Neural cell (in vitro differentiated cells): Measurements from ENCODE around the gene FAF1. TPM values are rescaled to one million over a fixed set of nuclear protein-coding genes. Genes with fewer than 3 reads are reported as not detected.

Experiments
- H2AFZ ChIP-seq: fragments of 200-600, 300-800 bp; sonication (generic), shearing (Covaris generic); 2 replicates; pipeline ENCODE4 v1.6.0; 2014; ENCODE audit warnings: low read depth, mild to moderate bottlenecking, antibody characterized with exemption, low read length, moderate library complexity
- H3F3A ChIP-seq: fragments of 200-600 bp; shearing (Covaris generic); 2 replicates; pipeline ENCODE4 v1.6.1; 2016; ENCODE audit warnings: mild to moderate bottlenecking, moderate library complexity, mixed read lengths, antibody characterized with exemption, low read length; ENCODE audit not compliant: insufficient read depth, poor library complexity, severe bottlenecking
- H3K27ac ChIP-seq: fragments of 200-600, 300-800 bp; sonication (generic), shearing (Covaris generic); 2 replicates; pipeline ENCODE4 v1.5.1; 2014; ENCODE audit warnings: mild to moderate bottlenecking, low read length, moderate library complexity
- H3K27me3 ChIP-seq: fragments of 300-800, 200-600 bp; sonication (generic), shearing (Covaris generic); 2 replicates; pipeline ENCODE4 v1.6.0; 2014; ENCODE audit warnings: mild to moderate bottlenecking, low read depth, low read length, moderate library complexity; ENCODE audit not compliant: insufficient read depth
- H3K36me3 ChIP-seq: fragments of 300-800, 200-600 bp; sonication (generic), shearing (Covaris generic); 2 replicates; pipeline ENCODE4 v1.5.1; 2014; ENCODE audit warnings: mild to moderate bottlenecking, antibody characterized with exemption, low read length, moderate library complexity; ENCODE audit not compliant: insufficient read depth
- H3K4me2 ChIP-seq: fragments of 300-800, 200-600 bp; sonication (generic), shearing (Covaris generic); 2 replicates; pipeline ENCODE4 v1.6.0; 2014; ENCODE audit warnings: mild to moderate bottlenecking, low read length
- H3K4me3 ChIP-seq: fragments of 300-800, 200-600 bp; sonication (generic), shearing (Covaris generic); 2 replicates; pipeline ENCODE4 v1.5.1; 2014; ENCODE audit warnings: mild to moderate bottlenecking, low read length, moderate library complexity
- H3K79me2 ChIP-seq: fragments of 200-600 bp; shearing (Covaris generic); replicated peaks from 2 replicates; pipeline ENCODE4 v1.6.0; 2014; ENCODE audit warnings: mild to moderate bottlenecking, low read length, moderate library complexity; ENCODE audit not compliant: insufficient read depth
- H3K9ac ChIP-seq: fragments of 300-800, 200-600 bp; sonication (generic), shearing (Covaris generic); 2 replicates; pipeline ENCODE4 v1.6.1; 2016; ENCODE audit warnings: mild to moderate bottlenecking, low read length, mixed read lengths
- H3K9me2 ChIP-seq: fragments of 200-600 bp; shearing (Covaris generic); 2 replicates; pipeline ENCODE4 v1.6.1; 2016; ENCODE audit warnings: mild to moderate bottlenecking, low read length, mixed read lengths; ENCODE audit not compliant: insufficient read depth
- H3K9me3 ChIP-seq: fragments of 200-600, 300-800 bp; sonication (generic), shearing (Covaris generic); 2 replicates; pipeline ENCODE4 v1.6.1; 2016; ENCODE audit warnings: mild to moderate bottlenecking, mixed run types, low read length, moderate library complexity, mixed read lengths
- H4K20me1 ChIP-seq: fragments of 200-600 bp; shearing (Covaris generic); 2 replicates; pipeline ENCODE4 v1.6.1; 2016; ENCODE audit warnings: mild to moderate bottlenecking, mixed run types; ENCODE audit not compliant: insufficient read depth
- EP300 ChIP-seq: fragments of 450-650 bp; conservative IDR thresholded peaks from 2 replicates; pipeline ENCODE4 v1.6.1; 2014; ENCODE audit warnings: antibody characterized with exemption, mild to moderate bottlenecking, moderate library complexity; ENCODE audit not compliant: poor library complexity, severe bottlenecking
- EZH2 ChIP-seq: fragments of 200-600, 300-800 bp; shearing (Covaris generic), sonication (generic); IDR thresholded peaks from 2 replicates; pipeline ENCODE4 v1.6.1; 2014; ENCODE audit warnings: antibody characterized with exemption, low read length, borderline replicate concordance, mild to moderate bottlenecking; ENCODE audit not compliant: insufficient read depth, poor library complexity, severe bottlenecking
- MXI1 ChIP-seq: fragments of 450-650 bp; conservative IDR thresholded peaks from 2 replicates; pipeline ENCODE4 v1.6.1; 2014; ENCODE audit warnings: antibody characterized with exemption, mild to moderate bottlenecking; ENCODE audit not compliant: poor library complexity, severe bottlenecking
- POLR2AphosphoS5 ChIP-seq: IDR thresholded peaks from 2 replicates; pipeline ENCODE4 v1.6.1; 2012
- RAD21 ChIP-seq: fragments of 450-650 bp; conservative IDR thresholded peaks from 2 replicates; pipeline ENCODE4 v1.6.1; 2014; ENCODE audit warnings: antibody characterized with exemption, mild to moderate bottlenecking, moderate library complexity
- SMC3 ChIP-seq: fragments of 450-650 bp; conservative IDR thresholded peaks from 2 replicates; pipeline ENCODE4 v1.6.1; 2014; ENCODE audit warnings: antibody characterized with exemption, mild to moderate bottlenecking, moderate library complexity; ENCODE audit not compliant: poor library complexity
- TAF1 ChIP-seq: IDR thresholded peaks from 2 replicates; pipeline ENCODE4 v1.6.1; 2012; ENCODE audit warnings: low read depth
- polyA plus RNA-seq: library from polyadenylated mRNA; depleted of rRNA; stranded (reverse); fragments of >200 nt; gene quantifications from 2 replicates; pipeline ENCODE4 v1.2.3, GENCODE V29; 2014
- TF ChIP-seq, protein P1 (sequence below): IDR thresholded peaks from 2 replicates; pipeline ENCODE4 v1.6.1; 2012; ENCODE audit warnings: borderline replicate concordance
- TF ChIP-seq, protein P2 (sequence below): fragments of 450-650 bp; IDR thresholded peaks from 2 replicates; pipeline ENCODE4 v1.5.1; 2014; ENCODE audit warnings: antibody characterized with exemption, mild to moderate bottlenecking, moderate library complexity; ENCODE audit not compliant: poor library complexity, severe bottlenecking

FAF1 gene
- polyA plus RNA-seq, 1 donor from 2014 or later: 52.1 TPM

DNA sequence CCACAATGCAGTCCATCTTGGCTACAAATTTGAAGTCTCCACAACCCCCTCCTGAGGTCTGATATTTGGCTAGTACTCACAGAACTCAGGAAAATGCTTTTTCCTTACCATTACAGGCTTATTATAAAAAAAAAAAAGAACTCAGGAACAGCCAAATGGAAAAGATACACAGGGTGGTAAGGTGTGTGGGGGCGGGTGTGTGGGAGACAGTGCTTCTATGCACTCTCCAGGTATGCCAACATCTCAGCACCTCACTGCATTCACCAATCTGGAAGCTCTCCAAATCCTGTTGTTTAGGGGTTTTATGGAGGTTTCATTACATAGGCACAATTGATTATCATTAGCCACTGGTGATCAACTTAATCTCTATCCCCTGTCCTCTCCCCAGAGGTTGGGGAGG lies 126.9 kb downstream of the FAF1 start:
- H4K20me1 ChIP-seq: no peaks in the 10 kb centered on the region
- no peak overlapping the region for H3K4me2 ChIP-seq
- H3F3A ChIP-seq: no peaks in the 10 kb centered on the region
- H3K27me3 ChIP-seq: no peaks in the 10 kb centered on the region
- no peak for TF ChIP-seq MXI1
- TF ChIP-seq TAF1: no peak
- TF ChIP-seq POLR2AphosphoS5: no peak
- TF ChIP-seq RAD21: no peak
- TF ChIP-seq, protein P1, sequence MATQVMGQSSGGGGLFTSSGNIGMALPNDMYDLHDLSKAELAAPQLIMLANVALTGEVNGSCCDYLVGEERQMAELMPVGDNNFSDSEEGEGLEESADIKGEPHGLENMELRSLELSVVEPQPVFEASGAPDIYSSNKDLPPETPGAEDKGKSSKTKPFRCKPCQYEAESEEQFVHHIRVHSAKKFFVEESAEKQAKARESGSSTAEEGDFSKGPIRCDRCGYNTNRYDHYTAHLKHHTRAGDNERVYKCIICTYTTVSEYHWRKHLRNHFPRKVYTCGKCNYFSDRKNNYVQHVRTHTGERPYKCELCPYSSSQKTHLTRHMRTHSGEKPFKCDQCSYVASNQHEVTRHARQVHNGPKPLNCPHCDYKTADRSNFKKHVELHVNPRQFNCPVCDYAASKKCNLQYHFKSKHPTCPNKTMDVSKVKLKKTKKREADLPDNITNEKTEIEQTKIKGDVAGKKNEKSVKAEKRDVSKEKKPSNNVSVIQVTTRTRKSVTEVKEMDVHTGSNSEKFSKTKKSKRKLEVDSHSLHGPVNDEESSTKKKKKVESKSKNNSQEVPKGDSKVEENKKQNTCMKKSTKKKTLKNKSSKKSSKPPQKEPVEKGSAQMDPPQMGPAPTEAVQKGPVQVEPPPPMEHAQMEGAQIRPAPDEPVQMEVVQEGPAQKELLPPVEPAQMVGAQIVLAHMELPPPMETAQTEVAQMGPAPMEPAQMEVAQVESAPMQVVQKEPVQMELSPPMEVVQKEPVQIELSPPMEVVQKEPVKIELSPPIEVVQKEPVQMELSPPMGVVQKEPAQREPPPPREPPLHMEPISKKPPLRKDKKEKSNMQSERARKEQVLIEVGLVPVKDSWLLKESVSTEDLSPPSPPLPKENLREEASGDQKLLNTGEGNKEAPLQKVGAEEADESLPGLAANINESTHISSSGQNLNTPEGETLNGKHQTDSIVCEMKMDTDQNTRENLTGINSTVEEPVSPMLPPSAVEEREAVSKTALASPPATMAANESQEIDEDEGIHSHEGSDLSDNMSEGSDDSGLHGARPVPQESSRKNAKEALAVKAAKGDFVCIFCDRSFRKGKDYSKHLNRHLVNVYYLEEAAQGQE: no peak
- no peak for TF ChIP-seq EZH2
- TF ChIP-seq, protein P2, sequence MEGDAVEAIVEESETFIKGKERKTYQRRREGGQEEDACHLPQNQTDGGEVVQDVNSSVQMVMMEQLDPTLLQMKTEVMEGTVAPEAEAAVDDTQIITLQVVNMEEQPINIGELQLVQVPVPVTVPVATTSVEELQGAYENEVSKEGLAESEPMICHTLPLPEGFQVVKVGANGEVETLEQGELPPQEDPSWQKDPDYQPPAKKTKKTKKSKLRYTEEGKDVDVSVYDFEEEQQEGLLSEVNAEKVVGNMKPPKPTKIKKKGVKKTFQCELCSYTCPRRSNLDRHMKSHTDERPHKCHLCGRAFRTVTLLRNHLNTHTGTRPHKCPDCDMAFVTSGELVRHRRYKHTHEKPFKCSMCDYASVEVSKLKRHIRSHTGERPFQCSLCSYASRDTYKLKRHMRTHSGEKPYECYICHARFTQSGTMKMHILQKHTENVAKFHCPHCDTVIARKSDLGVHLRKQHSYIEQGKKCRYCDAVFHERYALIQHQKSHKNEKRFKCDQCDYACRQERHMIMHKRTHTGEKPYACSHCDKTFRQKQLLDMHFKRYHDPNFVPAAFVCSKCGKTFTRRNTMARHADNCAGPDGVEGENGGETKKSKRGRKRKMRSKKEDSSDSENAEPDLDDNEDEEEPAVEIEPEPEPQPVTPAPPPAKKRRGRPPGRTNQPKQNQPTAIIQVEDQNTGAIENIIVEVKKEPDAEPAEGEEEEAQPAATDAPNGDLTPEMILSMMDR: no peak
- no peak for TF ChIP-seq SMC3
- no peak for TF ChIP-seq EP300
- no peak overlapping the region for H2AFZ ChIP-seq
- no peak overlapping the region for H3K9ac ChIP-seq
- H3K79me2 ChIP-seq: no peaks in the 10 kb centered on the region
- no peak overlapping the region for H3K27ac ChIP-seq
- no peaks in the 10 kb centered on the region for H3K9me3 ChIP-seq
- H3K36me3 ChIP-seq: no peaks in the 10 kb centered on the region
- H3K9me2 ChIP-seq: no peaks in the 10 kb centered on the region
- no peak overlapping the region for H3K4me3 ChIP-seq

DNA sequence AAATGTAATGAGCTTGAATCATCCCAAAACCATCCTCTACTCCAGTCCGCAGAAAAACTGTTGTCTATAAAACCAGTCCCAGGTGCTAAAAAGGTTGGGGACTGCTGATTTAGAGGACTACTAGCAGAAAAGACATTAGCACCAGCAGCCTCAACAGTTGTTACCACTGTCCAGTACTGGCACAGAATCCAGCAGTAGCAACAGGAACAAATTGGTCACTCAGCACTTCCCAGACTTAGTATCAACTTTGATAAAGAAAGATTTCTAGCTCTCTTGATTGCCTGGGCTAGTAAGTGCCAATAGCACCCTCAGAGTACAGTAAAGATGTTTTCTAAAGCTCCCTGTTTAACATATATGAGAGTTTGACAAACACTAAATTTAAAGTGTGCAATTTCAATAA lies 127.9 kb downstream of the FAF1 start:
- Histone ChIP-seq H3F3A (no peaks in the 10 kb centered on the region), H3K27me3 (no peaks in the 10 kb centered on the region), H3K9ac (no peak overlapping the region), H3K9me3 (no peaks in the 10 kb centered on the region), H3K4me2 (no peak overlapping the region), H3K36me3 (no peaks in the 10 kb centered on the region), H4K20me1 (no peaks in the 10 kb centered on the region), H3K9me2 (no peaks in the 10 kb centered on the region), H3K27ac (no peak overlapping the region), H2AFZ (no peak overlapping the region), H3K4me3 (no peak overlapping the region), H3K79me2 (no peaks in the 10 kb centered on the region)
- TF ChIP-seq EP300 (no peak), TAF1 (no peak), RAD21 (no peak), MXI1 (no peak), EZH2 (no peak), SMC3 (no peak), POLR2AphosphoS5 (no peak)
- TF ChIP-seq, protein P1: no peak
- TF ChIP-seq, protein P2: no peak
